HepG2 (cell line): ENCODE results near the gene UQCRC2. TPM values are rescaled to one million over a fixed set of nuclear protein-coding genes. Genes with fewer than 3 reads are reported as not detected.

Experiments
- ATAC-seq: fragments of 200-7000 bp; cut with Tn5 transposase; 3 replicates; pipeline ENCODE4 v1.9.1; 2020; ENCODE audit warnings: mild to moderate bottlenecking, moderate library complexity
- BruUV-seq: library from RNA; stranded (reverse); fragments of 400-500 nt; replicated peaks from 2 replicates; lab custom pipeline; 2021; lab: Mats Ljungman, UMichigan
- CTCF ChIA-PET: fragments of 300-600 bp; formaldehyde crosslinking; extraction: SDS; loops from one replicate; lab custom pipeline; 2021; ENCODE audit warnings: low total read pairs, inconsistent platforms, low intra/inter-chr PET ratio; lab: Yijun Ruan, JAX
- POLR2A ChIA-PET: fragments of 350-600 bp; sonication (Branson Sonifier 250); formaldehyde crosslinking; loops from one replicate; lab custom pipeline; 2020; ENCODE audit warnings: antibody characterized with exemption, inconsistent platforms; lab: Yijun Ruan, JAX
- DNase-seq: peaks from one replicate; pipeline ENCODE4 v3.0.0-alpha.2; 2015; ENCODE audit warnings: low spot score
- FAIRE-seq: peaks from 3 replicates; lab custom pipeline; 2011; peaks lifted over from hg19 to GRCh38; lab: Jason Lieb, UNC
- H2AFZ ChIP-seq: one replicate; pipeline ENCODE4 v1.6.1; 2011; ENCODE audit warnings: low read length, inconsistent platforms
- H3K27ac ChIP-seq: fragments of 300-600 bp; 3 replicates; pipeline ENCODE4 v1.8.0; 2011; ENCODE audit warnings: mixed run types, mild to moderate bottlenecking, mixed read lengths, low read length, inconsistent platforms; ENCODE audit not compliant: insufficient read depth; ENCODE audit errors: extremely low read length
- H3K27me3 ChIP-seq, 2 experiments: fragments of 200-600 bp in 1 of 2; 2 replicates in 1 of 2; 3 replicates in 1 of 2; pipeline versions ENCODE4 v1.6.0 to v1.8.0; 2011; ENCODE audit warnings: low read length in 2 of 2, mild to moderate bottlenecking in 2 of 2, moderate library complexity in 2 of 2, inconsistent platforms in 1 of 2; ENCODE audit not compliant: insufficient read depth in 2 of 2, control insufficient read depth in 1 of 2
- H3K36me3 ChIP-seq, 2 experiments: fragments of 200-600 bp in 1 of 2; replicated peaks in 1 of 2; 2 replicates in 1 of 2; 3 replicates in 1 of 2; pipeline versions ENCODE4 v1.5.1 to v1.8.0; 2011; ENCODE audit warnings: low read length in 2 of 2, inconsistent platforms in 1 of 2; ENCODE audit not compliant: insufficient read depth in 2 of 2, control insufficient read depth in 1 of 2
- H3K4me1 ChIP-seq: 2 replicates; pipeline ENCODE4 v1.5.1; 2012; ENCODE audit warnings: low read length, inconsistent platforms; ENCODE audit not compliant: insufficient read depth
- H3K4me2 ChIP-seq: 2 replicates; pipeline ENCODE4 v1.6.0; 2011; ENCODE audit warnings: low read depth, low read length, inconsistent platforms
- H3K4me3 ChIP-seq, 3 experiments: fragments of 200-600 bp in 1 of 3; sonication (generic), shearing (Covaris generic) in 1 of 3; replicated peaks in 1 of 3; 2 replicates each; pipeline ENCODE4 v1.5.1; 2011 to 2016; ENCODE audit warnings: low read length in 3 of 3, inconsistent platforms in 2 of 3, low read depth in 2 of 3, mild to moderate bottlenecking in 2 of 3, control low read depth in 1 of 3, mixed read lengths in 1 of 3; ENCODE audit not compliant: insufficient read depth in 1 of 3
- H3K79me2 ChIP-seq: one replicate; pipeline ENCODE4 v1.6.1; 2011; ENCODE audit warnings: low read length, inconsistent platforms; ENCODE audit not compliant: insufficient read depth
- H3K9ac ChIP-seq: 2 replicates; pipeline ENCODE4 v1.6.0; 2011; ENCODE audit warnings: mild to moderate bottlenecking, low read depth, low read length, inconsistent platforms; ENCODE audit not compliant: insufficient read depth
- H3K9me3 ChIP-seq: 2 replicates; pipeline ENCODE4 v1.5.1; 2012; ENCODE audit warnings: mild to moderate bottlenecking, low read length
- H4K20me1 ChIP-seq: 2 replicates; pipeline ENCODE4 v1.6.0; 2011; ENCODE audit warnings: inconsistent platforms, mild to moderate bottlenecking, low read length, moderate library complexity; ENCODE audit not compliant: insufficient read depth
- AGO2 ChIP-seq: fragments of 200-400 bp; formaldehyde crosslinking; optimal IDR thresholded peaks from 2 replicates; pipeline ENCODE3; 2017; ENCODE audit warnings: mild to moderate bottlenecking, low read depth, low read length, moderate library complexity
- ATF7 ChIP-seq, 2 experiments: fragments of 450-650 bp in 1 of 2; sonication (generic) in 1 of 2; formaldehyde crosslinking in 1 of 2; IDR thresholded peaks; 2 replicates each; pipeline versions ENCODE4 v1.4.0 to v1.6.1; 2016 to 2020; ENCODE audit warnings: antibody characterized with exemption in 1 of 2, mild to moderate bottlenecking in 1 of 2, missing genetic modification reagents in 1 of 2
- RBFOX2 ChIP-seq: fragments of 200-400 bp; formaldehyde crosslinking; IDR thresholded peaks from 2 replicates; pipeline ENCODE4 v1.6.1; 2017; ENCODE audit warnings: low read depth, mild to moderate bottlenecking, low read length
- RBM22 ChIP-seq: fragments of 200-400 bp; formaldehyde crosslinking; optimal IDR thresholded peaks from 2 replicates; pipeline ENCODE3; 2017; ENCODE audit warnings: mild to moderate bottlenecking, low read length, moderate library complexity
- SRSF1 ChIP-seq: fragments of 200-400 bp; formaldehyde crosslinking; optimal IDR thresholded peaks from 2 replicates; pipeline ENCODE3; 2017; ENCODE audit warnings: mild to moderate bottlenecking, low read depth, low read length, moderate library complexity
- ZSCAN20 ChIP-seq: sonication (generic); formaldehyde crosslinking; IDR thresholded peaks from 2 replicates; pipeline ENCODE4 v1.4.0; 2020; ENCODE audit warnings: missing genetic modification reagents, mild to moderate bottlenecking, borderline replicate concordance
- whole genome bisulfite sequencing: methylation state at CpG from one replicate; pipeline ENCODE4 v1.1.6; 2017; ENCODE audit warnings: low lambda C conversion rate; 5-methylcytosine and 5-hydroxymethylcytosine counted together
- in situ Hi-C: cut with HindIII; loops from 2 replicates; pipeline ENCODE4 v1.10.0; 2017; ENCODE audit warnings: low pct_unique_long_range_greater_than_20kb; ENCODE audit not compliant: extremely low pct_ligation_motif_present
- intact Hi-C: fragments of 100-400 bp; cut with micrococcal nuclease; formaldehyde crosslinking; loops from one replicate; pipeline ENCODE4 v1.10.0; 2022; ENCODE audit not compliant: unreplicated experiment
- polyA plus RNA-seq, 8 experiments: library from polyadenylated mRNA; depleted of rRNA in 3 of 8; stranded (reverse) in 7 of 8; unstranded in 1 of 8; fragments of >200 nt; fragmentation: Illumina TruSeq in 4 of 8; extraction: Trizol in 4 of 8; gene quantifications; 2 replicates each; pipeline versions ENCODE4 v1.2.1 to v1.2.3, GENCODE V29; 2011 to 2016; ENCODE audit warnings: low read depth in 4 of 8, missing spikeins in 1 of 8, mixed read lengths in 1 of 8; ENCODE audit not compliant: insufficient read depth in 1 of 8
- total RNA-seq, 5 experiments: library from RNA; depleted of rRNA; stranded (reverse); fragments of >200 nt; fragmentation: Illumina TruSeq; extraction: Trizol; gene quantifications; 2 replicates each; pipeline ENCODE4 v1.2.3, GENCODE V29; 2016; ENCODE audit warnings: low read depth in 1 of 5

UQCRC2 gene
- total and polyA plus RNA-seq, 2 of the 13 experiments (the other 11 are each of a cell fraction or from before 2014, with no cell fraction given), result 442 to 536 TPM

- no peak overlapping the region for H3K4me2 ChIP-seq
- no peak overlapping the region for H3K27ac ChIP-seq
- ChIA-PET CTCF (no interaction called here), POLR2A (no interaction called here)
- in situ Hi-C loops (no loop called here), intact Hi-C loops (no loop called here)
- peaks cover 56 to 96% of the 10 kb centered on the region in 2 experiments for H3K36me3 ChIP-seq
- no peaks in the 10 kb centered on the region for H3K9me3 ChIP-seq
- H3K79me2 ChIP-seq, result no peaks in the 10 kb centered on the region
- no peaks in the 10 kb centered on the region for H3K27me3 ChIP-seq
- H3K4me3 ChIP-seq, result no peak overlapping the region
- DNase-seq (no peak), FAIRE-seq (no peak), ATAC-seq (no peak)
- H2AFZ ChIP-seq, result no peak overlapping the region
- TF ChIP-seq RBFOX2 (0 out of 2 replicates have a peak, but pooled peaks have one; percentile 23), SRSF1 (no peak), AGO2 (peak; percentile 38)
- H3K4me1 ChIP-seq, result no peaks in the 10 kb centered on the region
- no TSS peak for BruUV-seq
- H4K20me1 ChIP-seq, result no peaks in the 10 kb centered on the region
- WGBS, result 98% methylated on average over 4 of the region's 4 CpGs
- H3K9ac ChIP-seq, result no peak overlapping the region
These were observed 18.7 kb downstream of the UQCRC2 start for GRCh38 chr16:21971856-21972255.

GRCh38 chr16:21973945-21974344, 20.8 kb downstream of the UQCRC2 start:
- H3K36me3 ChIP-seq, result peaks cover 59 to 96% of the 10 kb centered on the region in 2 experiments
- no peak for FAIRE-seq
- TF ChIP-seq ZSCAN20 (CRISPR knock-in tag) (no peak), RBM22 (peak; percentile 58), ATF7 (IDR thresholded peaks at IDR 0.05) (peak; percentile 90), ATF7 (CRISPR knock-in tag; IDR thresholded peaks at IDR 0.05) (no peak)
- TF ChIP-seq, all 625 proteins: peak for 2

More at GRCh38 chr16:21973945-21974344, 20.8 kb downstream of the UQCRC2 start:
- CTCF ChIA-PET, result no interaction called here
- H4K20me1 ChIP-seq, result no peaks in the 10 kb centered on the region
- no peak overlapping the region for H3K27ac ChIP-seq
- POLR2A ChIA-PET, result no interaction called here
- ATAC-seq, result no peak
- no TSS peak for BruUV-seq
- WGBS, result 99% methylated on average over 2 of the region's 2 CpGs
- H3K9ac ChIP-seq, result no peak overlapping the region
- no peaks in the 10 kb centered on the region for H3K27me3 ChIP-seq
- no peaks in the 10 kb centered on the region for H3K9me3 ChIP-seq
- no peak overlapping the region for H2AFZ ChIP-seq
- no peaks in the 10 kb centered on the region for H3K4me1 ChIP-seq
- H3K79me2 ChIP-seq, result no peaks in the 10 kb centered on the region
- no peak overlapping the region for H3K4me2 ChIP-seq
- no peak overlapping the region for H3K4me3 ChIP-seq
- intact Hi-C loops (no loop called here), in situ Hi-C loops (no loop called here)
- no peak for DNase-seq
